Liver (tissue), 9 donors: Measurements from ENCODE around the gene GCNT1. TPM values are rescaled to one million over a fixed set of nuclear protein-coding genes. Genes with fewer than 3 reads are reported as not detected.

Source experiments
- DNase-seq: peaks from one replicate; pipeline ENCODE4 v3.0.0-alpha.2; 2017; ENCODE audit warnings: low spot score
- H3K27ac ChIP-seq, 2 donors: one replicate each; pipeline ENCODE4 v1.7.0; 2013; ENCODE audit warnings: inconsistent platforms in 2 of 2, low read length in 2 of 2, control low read depth in 1 of 2, low read depth in 1 of 2, mild to moderate bottlenecking in 1 of 2
- H3K27me3 ChIP-seq, 4 donors: one replicate each; pipeline versions ENCODE4 v1.6.1 to v1.7.0; 2013; ENCODE audit warnings: low read length in 3 of 4, inconsistent platforms in 1 of 4, mild to moderate bottlenecking in 1 of 4, moderate library complexity in 1 of 4; ENCODE audit not compliant: control insufficient read depth in 4 of 4, insufficient read depth in 4 of 4
- H3K36me3 ChIP-seq, 4 donors: one replicate each; pipeline versions ENCODE4 v1.6.1 to v1.7.0; 2013; ENCODE audit warnings: low read length in 3 of 4, mild to moderate bottlenecking in 3 of 4, low read depth in 1 of 4, moderate library complexity in 1 of 4; ENCODE audit not compliant: control insufficient read depth in 4 of 4, insufficient read depth in 3 of 4
- H3K4me1 ChIP-seq, 4 donors: one replicate each; pipeline versions ENCODE4 v1.6.1 to v1.7.0; 2013; ENCODE audit warnings: low read length in 3 of 4, mild to moderate bottlenecking in 3 of 4, moderate library complexity in 1 of 4; ENCODE audit not compliant: control insufficient read depth in 4 of 4, insufficient read depth in 4 of 4
- H3K4me3 ChIP-seq, 3 donors: one replicate each; pipeline versions ENCODE4 v1.6.1 to v1.7.0; 2013; ENCODE audit warnings: low read length in 3 of 3, control low read depth in 1 of 3, low read depth in 1 of 3, mild to moderate bottlenecking in 1 of 3
- H3K9ac ChIP-seq, 2 donors: one replicate each; pipeline ENCODE4 v1.7.0; 2013; ENCODE audit warnings: low read length in 2 of 2, mild to moderate bottlenecking in 2 of 2, moderate library complexity in 2 of 2, control low read depth in 1 of 2, low read depth in 1 of 2
- H3K9me3 ChIP-seq, 4 donors: one replicate each; pipeline versions ENCODE4 v1.6.1 to v1.7.0; 2013; ENCODE audit warnings: low read length in 3 of 4; ENCODE audit not compliant: control insufficient read depth in 4 of 4
- EGR1 ChIP-seq, 2 donors: IDR thresholded peaks; 2 replicates each; pipeline ENCODE4 v1.6.1; 2016 to 2018; ENCODE audit warnings: antibody characterized with exemption in 2 of 2, low read depth in 2 of 2
- FOXA1 ChIP-seq: IDR thresholded peaks from 2 replicates; pipeline ENCODE4 v1.6.1; 2016; ENCODE audit warnings: antibody characterized with exemption
- FOXA2 ChIP-seq: IDR thresholded peaks from 2 replicates; pipeline ENCODE4 v1.6.1; 2016; ENCODE audit warnings: antibody characterized with exemption
- GABPA ChIP-seq, 2 donors: IDR thresholded peaks in 1 of 2; conservative IDR thresholded peaks in 1 of 2; 2 replicates each; pipeline ENCODE4 v1.6.1; 2016; ENCODE audit warnings: antibody characterized with exemption in 2 of 2, mild to moderate bottlenecking in 1 of 2, moderate library complexity in 1 of 2
- HNF4A ChIP-seq, 2 donors: conservative IDR thresholded peaks; 2 replicates each; pipeline ENCODE4 v1.6.1; 2016; ENCODE audit warnings: antibody characterized with exemption in 2 of 2, mild to moderate bottlenecking in 2 of 2
- JUND ChIP-seq, 2 donors: IDR thresholded peaks; 2 replicates each; pipeline ENCODE4 v1.6.1; 2016; ENCODE audit warnings: antibody characterized with exemption in 2 of 2
- NR2F2 ChIP-seq: IDR thresholded peaks from 2 replicates; pipeline ENCODE4 v1.6.1; 2016; ENCODE audit warnings: antibody characterized with exemption
- RAD21 ChIP-seq, 2 donors: IDR thresholded peaks; 2 replicates each; pipeline ENCODE4 v1.6.1; 2016; ENCODE audit warnings: antibody characterized with exemption in 2 of 2, mild to moderate bottlenecking in 2 of 2
- RXRA ChIP-seq, 2 donors: IDR thresholded peaks; 2 replicates each; pipeline ENCODE4 v1.6.1; 2017 to 2018; ENCODE audit warnings: antibody characterized with exemption in 2 of 2, mild to moderate bottlenecking in 1 of 2
- SP1 ChIP-seq: IDR thresholded peaks from 2 replicates; pipeline ENCODE4 v1.6.1; 2018; ENCODE audit warnings: antibody characterized with exemption, mild to moderate bottlenecking
- YY1 ChIP-seq: IDR thresholded peaks from 2 replicates; pipeline ENCODE4 v1.6.1; 2016; ENCODE audit warnings: antibody characterized with exemption, mild to moderate bottlenecking
- WGBS: extraction: QIAGEN DNeasy Blood & Tissue Kit; methylation state at CpG from one replicate; pipeline ENCODE4 v1.1.7; 2013; 5-methylcytosine and 5-hydroxymethylcytosine counted together
- polyA plus RNA-seq, 2 donors: library from polyadenylated mRNA; stranded (reverse) in 1 of 2; unstranded in 1 of 2; fragments of 200-250 nt in 1 of 2; fragments of >200 nt in 1 of 2; fragmentation: Nextera tagmentation in 1 of 2; extraction: Ambion mirVana in 1 of 2; gene quantifications; one replicate each; pipeline versions ENCODE4 v1.2.1 to v1.2.3, GENCODE V29; 2013 to 2015
- total RNA-seq, 2 donors: library from RNA; depleted of rRNA; stranded (reverse); fragments of >200 nt; gene quantifications; one replicate each; pipeline ENCODE4 v1.2.3, GENCODE V29; 2014
- TF ChIP-seq, protein P1 (sequence below): IDR thresholded peaks from 2 replicates; pipeline ENCODE4 v1.6.1; 2016; ENCODE audit warnings: antibody characterized with exemption, mild to moderate bottlenecking
- TF ChIP-seq, protein P2 (sequence below): fragments of 150-350 bp; IDR thresholded peaks from 2 replicates; pipeline ENCODE4 v1.5.1; 2017; ENCODE audit warnings: improper control_type of control experiment, low read depth, low read length; ENCODE audit not compliant: missing input control
- TF ChIP-seq, protein P3 (sequence below): IDR thresholded peaks from 2 replicates; pipeline ENCODE4 v1.6.1; 2016; ENCODE audit warnings: antibody characterized with exemption
- TF ChIP-seq, protein P4 (sequence below): IDR thresholded peaks from 2 replicates; pipeline ENCODE4 v1.6.1; 2016; ENCODE audit warnings: antibody characterized with exemption
- TF ChIP-seq, protein P5 (sequence below): IDR thresholded peaks from 2 replicates; pipeline ENCODE4 v1.6.1; 2016; ENCODE audit warnings: antibody characterized with exemption
- donor health status: healthy.
- donor health status: healthy.
- donor health status: healthy.
- donor health status: healthy.
- donor health status: healthy.

GCNT1 gene
- total and polyA plus RNA-seq, 4 donors, result 0.82 to 4.3 (median 2.6) TPM

DNA sequence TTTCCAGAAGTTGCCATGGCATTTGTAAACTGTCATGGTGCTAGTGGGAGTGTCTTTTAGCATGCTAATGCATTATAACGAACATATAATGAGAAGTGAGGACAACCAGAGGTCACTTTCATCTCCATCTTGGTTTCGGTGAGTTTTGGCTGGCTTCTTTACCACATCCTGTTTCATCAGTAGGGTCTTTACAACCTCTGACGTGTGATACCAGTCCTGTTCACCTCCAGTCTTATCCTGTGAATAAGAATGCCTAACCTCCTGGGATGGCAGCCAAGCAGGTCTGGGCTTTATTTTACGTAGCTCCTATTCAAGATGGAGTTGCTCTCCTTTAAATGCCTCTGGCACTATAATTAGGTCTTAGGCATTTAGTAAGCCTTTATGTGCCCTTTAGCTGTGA is 44.3 kb upstream of the GCNT1 start:
- H3K4me1 ChIP-seq, result peaks cover 0 to 1% (median 0%) of the 10 kb centered on the region in 4 donors
- H3K9ac ChIP-seq, result no peak overlapping the region
- no peaks in the 10 kb centered on the region for H3K27me3 ChIP-seq
- WGBS, result 84% methylated on average over 4 of the region's 4 CpGs
- no peak for TF ChIP-seq RAD21 (IDR thresholded peaks at IDR 0.05)
- TF ChIP-seq, protein P1, sequence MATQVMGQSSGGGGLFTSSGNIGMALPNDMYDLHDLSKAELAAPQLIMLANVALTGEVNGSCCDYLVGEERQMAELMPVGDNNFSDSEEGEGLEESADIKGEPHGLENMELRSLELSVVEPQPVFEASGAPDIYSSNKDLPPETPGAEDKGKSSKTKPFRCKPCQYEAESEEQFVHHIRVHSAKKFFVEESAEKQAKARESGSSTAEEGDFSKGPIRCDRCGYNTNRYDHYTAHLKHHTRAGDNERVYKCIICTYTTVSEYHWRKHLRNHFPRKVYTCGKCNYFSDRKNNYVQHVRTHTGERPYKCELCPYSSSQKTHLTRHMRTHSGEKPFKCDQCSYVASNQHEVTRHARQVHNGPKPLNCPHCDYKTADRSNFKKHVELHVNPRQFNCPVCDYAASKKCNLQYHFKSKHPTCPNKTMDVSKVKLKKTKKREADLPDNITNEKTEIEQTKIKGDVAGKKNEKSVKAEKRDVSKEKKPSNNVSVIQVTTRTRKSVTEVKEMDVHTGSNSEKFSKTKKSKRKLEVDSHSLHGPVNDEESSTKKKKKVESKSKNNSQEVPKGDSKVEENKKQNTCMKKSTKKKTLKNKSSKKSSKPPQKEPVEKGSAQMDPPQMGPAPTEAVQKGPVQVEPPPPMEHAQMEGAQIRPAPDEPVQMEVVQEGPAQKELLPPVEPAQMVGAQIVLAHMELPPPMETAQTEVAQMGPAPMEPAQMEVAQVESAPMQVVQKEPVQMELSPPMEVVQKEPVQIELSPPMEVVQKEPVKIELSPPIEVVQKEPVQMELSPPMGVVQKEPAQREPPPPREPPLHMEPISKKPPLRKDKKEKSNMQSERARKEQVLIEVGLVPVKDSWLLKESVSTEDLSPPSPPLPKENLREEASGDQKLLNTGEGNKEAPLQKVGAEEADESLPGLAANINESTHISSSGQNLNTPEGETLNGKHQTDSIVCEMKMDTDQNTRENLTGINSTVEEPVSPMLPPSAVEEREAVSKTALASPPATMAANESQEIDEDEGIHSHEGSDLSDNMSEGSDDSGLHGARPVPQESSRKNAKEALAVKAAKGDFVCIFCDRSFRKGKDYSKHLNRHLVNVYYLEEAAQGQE, result no peak
- TF ChIP-seq EGR1 (IDR thresholded peaks at IDR 0.05; ENCODE audit: low read depth in 2 of 2), result no peak
- no peak for TF ChIP-seq GABPA (IDR thresholded peaks at IDR 0.05 in 1 of 2, conservative IDR thresholded peaks at IDR 0.05 in 1 of 2)
- peaks cover 0 to 2% (median 0%) of the 10 kb centered on the region in 4 donors for H3K9me3 ChIP-seq
- H3K36me3 ChIP-seq, result no peaks in the 10 kb centered on the region
- H3K27ac ChIP-seq, result no peak overlapping the region
- no peak for DNase-seq
- no peak overlapping the region for H3K4me3 ChIP-seq

- no peak overlapping the region for H3K27ac ChIP-seq
- H3K36me3 ChIP-seq, result no peaks in the 10 kb centered on the region
- no peak for TF ChIP-seq FOXA1
- no peak for TF ChIP-seq RAD21 (IDR thresholded peaks at IDR 0.05)
- TF ChIP-seq, protein P2, sequence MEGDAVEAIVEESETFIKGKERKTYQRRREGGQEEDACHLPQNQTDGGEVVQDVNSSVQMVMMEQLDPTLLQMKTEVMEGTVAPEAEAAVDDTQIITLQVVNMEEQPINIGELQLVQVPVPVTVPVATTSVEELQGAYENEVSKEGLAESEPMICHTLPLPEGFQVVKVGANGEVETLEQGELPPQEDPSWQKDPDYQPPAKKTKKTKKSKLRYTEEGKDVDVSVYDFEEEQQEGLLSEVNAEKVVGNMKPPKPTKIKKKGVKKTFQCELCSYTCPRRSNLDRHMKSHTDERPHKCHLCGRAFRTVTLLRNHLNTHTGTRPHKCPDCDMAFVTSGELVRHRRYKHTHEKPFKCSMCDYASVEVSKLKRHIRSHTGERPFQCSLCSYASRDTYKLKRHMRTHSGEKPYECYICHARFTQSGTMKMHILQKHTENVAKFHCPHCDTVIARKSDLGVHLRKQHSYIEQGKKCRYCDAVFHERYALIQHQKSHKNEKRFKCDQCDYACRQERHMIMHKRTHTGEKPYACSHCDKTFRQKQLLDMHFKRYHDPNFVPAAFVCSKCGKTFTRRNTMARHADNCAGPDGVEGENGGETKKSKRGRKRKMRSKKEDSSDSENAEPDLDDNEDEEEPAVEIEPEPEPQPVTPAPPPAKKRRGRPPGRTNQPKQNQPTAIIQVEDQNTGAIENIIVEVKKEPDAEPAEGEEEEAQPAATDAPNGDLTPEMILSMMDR, result no peak
- TF ChIP-seq NR2F2, result no peak
- TF ChIP-seq, protein P1, result no peak
- no peak for TF ChIP-seq JUND (IDR thresholded peaks at IDR 0.05)
- TF ChIP-seq, protein P3, sequence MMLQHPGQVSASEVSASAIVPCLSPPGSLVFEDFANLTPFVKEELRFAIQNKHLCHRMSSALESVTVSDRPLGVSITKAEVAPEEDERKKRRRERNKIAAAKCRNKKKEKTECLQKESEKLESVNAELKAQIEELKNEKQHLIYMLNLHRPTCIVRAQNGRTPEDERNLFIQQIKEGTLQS, result no peak
- no peak for TF ChIP-seq YY1
- no peak for TF ChIP-seq RXRA (IDR thresholded peaks at IDR 0.05)
- TF ChIP-seq, protein P4, sequence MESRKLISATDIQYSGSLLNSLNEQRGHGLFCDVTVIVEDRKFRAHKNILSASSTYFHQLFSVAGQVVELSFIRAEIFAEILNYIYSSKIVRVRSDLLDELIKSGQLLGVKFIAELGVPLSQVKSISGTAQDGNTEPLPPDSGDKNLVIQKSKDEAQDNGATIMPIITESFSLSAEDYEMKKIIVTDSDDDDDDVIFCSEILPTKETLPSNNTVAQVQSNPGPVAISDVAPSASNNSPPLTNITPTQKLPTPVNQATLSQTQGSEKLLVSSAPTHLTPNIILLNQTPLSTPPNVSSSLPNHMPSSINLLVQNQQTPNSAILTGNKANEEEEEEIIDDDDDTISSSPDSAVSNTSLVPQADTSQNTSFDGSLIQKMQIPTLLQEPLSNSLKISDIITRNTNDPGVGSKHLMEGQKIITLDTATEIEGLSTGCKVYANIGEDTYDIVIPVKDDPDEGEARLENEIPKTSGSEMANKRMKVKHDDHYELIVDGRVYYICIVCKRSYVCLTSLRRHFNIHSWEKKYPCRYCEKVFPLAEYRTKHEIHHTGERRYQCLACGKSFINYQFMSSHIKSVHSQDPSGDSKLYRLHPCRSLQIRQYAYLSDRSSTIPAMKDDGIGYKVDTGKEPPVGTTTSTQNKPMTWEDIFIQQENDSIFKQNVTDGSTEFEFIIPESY, result no peak
- TF ChIP-seq FOXA2, result no peak
- TF ChIP-seq, protein P5, sequence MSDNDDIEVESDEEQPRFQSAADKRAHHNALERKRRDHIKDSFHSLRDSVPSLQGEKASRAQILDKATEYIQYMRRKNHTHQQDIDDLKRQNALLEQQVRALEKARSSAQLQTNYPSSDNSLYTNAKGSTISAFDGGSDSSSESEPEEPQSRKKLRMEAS, result no peak
- no peak for TF ChIP-seq HNF4A (conservative IDR thresholded peaks at IDR 0.05)
- no peak for TF ChIP-seq SP1
- no peak for TF ChIP-seq EGR1 (IDR thresholded peaks at IDR 0.05; ENCODE audit: low read depth in 2 of 2)
- no peaks in the 10 kb centered on the region for H3K27me3 ChIP-seq
- H3K4me1 ChIP-seq, result peaks cover 0 to 1% (median 0%) of the 10 kb centered on the region in 4 donors
- peaks cover 0 to 2% (median 0%) of the 10 kb centered on the region in 4 donors for H3K9me3 ChIP-seq
- 96% methylated on average over 2 of the region's 2 CpGs for WGBS
- H3K4me3 ChIP-seq, result no peak overlapping the region
- no peak for DNase-seq
- no peak overlapping the region for H3K9ac ChIP-seq
Observed at GRCh38 chr9:76415154-76415553, 43.8 kb upstream of the GCNT1 start.
